Measurements from ENCODE around the gene CD36.

Gene CD36

GRCh38 chr7:80593869-80594586 lies 44.4 kb upstream of the CD36 start:
- no peak overlapping the region for H3K4me2 ChIP-seq (ENCODE audit: low read length)

DNA sequence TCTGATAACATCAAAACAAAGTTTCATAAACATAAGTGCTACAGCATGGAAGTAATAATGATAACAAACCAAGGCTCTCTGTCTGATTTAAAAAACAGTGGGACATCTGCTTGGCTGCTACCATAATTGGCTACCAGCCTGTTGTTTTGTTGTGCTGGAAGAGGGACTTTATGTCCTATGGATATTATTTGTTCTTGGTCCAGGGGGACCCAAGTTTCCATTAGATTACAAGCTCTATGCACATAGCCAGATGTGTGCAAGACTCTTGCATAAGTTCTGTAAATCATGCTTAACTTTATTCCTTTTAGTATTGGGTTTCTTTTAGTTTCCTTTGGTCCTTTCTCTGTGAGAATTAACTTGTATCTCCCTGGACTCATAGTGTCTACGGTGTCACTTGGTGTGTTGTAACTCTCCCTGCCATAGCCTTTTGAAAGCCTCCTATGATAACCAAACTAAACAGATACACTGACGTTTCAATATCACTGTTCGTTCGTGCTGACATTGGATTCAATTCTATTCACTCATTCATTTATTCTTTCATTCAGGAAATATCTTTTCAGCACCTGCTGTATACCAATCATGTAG lies 41.4 kb upstream of the CD36 start:
- Histone ChIP-seq H3K9me2 (ENCODE audit: low read depth, low read length) (no peaks in the 10 kb centered on the region), H4K20me1 (ENCODE audit: insufficient read depth, low read length) (no peaks in the 10 kb centered on the region), H3K27ac (ENCODE audit: low read depth, low read length, poor library complexity, severe bottlenecking) (no peak overlapping the region), H3K36me3 (ENCODE audit: insufficient read depth, low read length) (no peaks in the 10 kb centered on the region), H3K4me3 (ENCODE audit: low read depth, low read length, poor library complexity, severe bottlenecking) (no peak overlapping the region), H3K9me3 (ENCODE audit: low read length) (no peaks in the 10 kb centered on the region), H2AFZ (ENCODE audit: low read length) (no peak overlapping the region), H3K4me2 (ENCODE audit: low read length) (no peak overlapping the region), H3K27me3 (ENCODE audit: insufficient read depth, low read length) (no peaks in the 10 kb centered on the region), H3K9ac (ENCODE audit: low read length) (no peak overlapping the region), H3K79me2 (ENCODE audit: insufficient read depth, low read length) (no peaks in the 10 kb centered on the region), H3F3A (ENCODE audit: insufficient read depth, low read length) (no peaks in the 10 kb centered on the region), H3K4me1 (ENCODE audit: insufficient read depth, low read length, severe bottlenecking) (no peaks in the 10 kb centered on the region)
- TF ChIP-seq, protein P1, sequence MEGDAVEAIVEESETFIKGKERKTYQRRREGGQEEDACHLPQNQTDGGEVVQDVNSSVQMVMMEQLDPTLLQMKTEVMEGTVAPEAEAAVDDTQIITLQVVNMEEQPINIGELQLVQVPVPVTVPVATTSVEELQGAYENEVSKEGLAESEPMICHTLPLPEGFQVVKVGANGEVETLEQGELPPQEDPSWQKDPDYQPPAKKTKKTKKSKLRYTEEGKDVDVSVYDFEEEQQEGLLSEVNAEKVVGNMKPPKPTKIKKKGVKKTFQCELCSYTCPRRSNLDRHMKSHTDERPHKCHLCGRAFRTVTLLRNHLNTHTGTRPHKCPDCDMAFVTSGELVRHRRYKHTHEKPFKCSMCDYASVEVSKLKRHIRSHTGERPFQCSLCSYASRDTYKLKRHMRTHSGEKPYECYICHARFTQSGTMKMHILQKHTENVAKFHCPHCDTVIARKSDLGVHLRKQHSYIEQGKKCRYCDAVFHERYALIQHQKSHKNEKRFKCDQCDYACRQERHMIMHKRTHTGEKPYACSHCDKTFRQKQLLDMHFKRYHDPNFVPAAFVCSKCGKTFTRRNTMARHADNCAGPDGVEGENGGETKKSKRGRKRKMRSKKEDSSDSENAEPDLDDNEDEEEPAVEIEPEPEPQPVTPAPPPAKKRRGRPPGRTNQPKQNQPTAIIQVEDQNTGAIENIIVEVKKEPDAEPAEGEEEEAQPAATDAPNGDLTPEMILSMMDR (IDR thresholded peaks at IDR 0.05; ENCODE audit: low read length): no peak
- no peak for TF ChIP-seq EZH2 (IDR thresholded peaks at IDR 0.05; ENCODE audit: borderline replicate concordance, low read length)

More at GRCh38 chr7:80593869-80594586, 44.4 kb upstream of the CD36 start:
- H3K27me3 ChIP-seq (ENCODE audit: insufficient read depth, low read length): no peaks in the 10 kb centered on the region
- H3K27ac ChIP-seq (ENCODE audit: low read depth, low read length, poor library complexity, severe bottlenecking): no peak overlapping the region
- H3K4me3 ChIP-seq (ENCODE audit: low read depth, low read length, poor library complexity, severe bottlenecking): no peak overlapping the region
- no peaks in the 10 kb centered on the region for H3K36me3 ChIP-seq (ENCODE audit: insufficient read depth, low read length)
- H3K9me2 ChIP-seq (ENCODE audit: low read depth, low read length): no peaks in the 10 kb centered on the region
- no peaks in the 10 kb centered on the region for H3K9me3 ChIP-seq (ENCODE audit: low read length)
- no peaks in the 10 kb centered on the region for H4K20me1 ChIP-seq (ENCODE audit: insufficient read depth, low read length)
- no peaks in the 10 kb centered on the region for H3F3A ChIP-seq (ENCODE audit: insufficient read depth, low read length)
- H2AFZ ChIP-seq (ENCODE audit: low read length): no peak overlapping the region
- no peaks in the 10 kb centered on the region for H3K4me1 ChIP-seq (ENCODE audit: insufficient read depth, low read length, severe bottlenecking)
- no peak for TF ChIP-seq EZH2 (IDR thresholded peaks at IDR 0.05; ENCODE audit: borderline replicate concordance, low read length)
- TF ChIP-seq, protein P1 (IDR thresholded peaks at IDR 0.05; ENCODE audit: low read length): no peak
- H3K79me2 ChIP-seq (ENCODE audit: insufficient read depth, low read length): no peaks in the 10 kb centered on the region
- H3K9ac ChIP-seq (ENCODE audit: low read length): no peak overlapping the region

- Histone ChIP-seq H3K79me2 (ENCODE audit: insufficient read depth, low read length) (no peaks in the 10 kb centered on the region), H3K36me3 (ENCODE audit: insufficient read depth, low read length) (no peaks in the 10 kb centered on the region), H3K4me1 (ENCODE audit: insufficient read depth, low read length, severe bottlenecking) (no peaks in the 10 kb centered on the region), H3K27me3 (ENCODE audit: insufficient read depth, low read length) (no peaks in the 10 kb centered on the region), H3F3A (ENCODE audit: insufficient read depth, low read length) (no peaks in the 10 kb centered on the region), H3K4me3 (ENCODE audit: low read depth, low read length, poor library complexity, severe bottlenecking) (no peak overlapping the region), H3K9ac (ENCODE audit: low read length) (no peak overlapping the region), H3K9me2 (ENCODE audit: low read depth, low read length) (no peaks in the 10 kb centered on the region), H3K27ac (ENCODE audit: low read depth, low read length, poor library complexity, severe bottlenecking) (no peak overlapping the region), H3K9me3 (ENCODE audit: low read length) (no peaks in the 10 kb centered on the region), H4K20me1 (ENCODE audit: insufficient read depth, low read length) (no peaks in the 10 kb centered on the region), H2AFZ (ENCODE audit: low read length) (no peak overlapping the region), H3K4me2 (ENCODE audit: low read length) (no peak overlapping the region)
- TF ChIP-seq, protein P1 (IDR thresholded peaks at IDR 0.05; ENCODE audit: low read length): no peak
- no peak for TF ChIP-seq EZH2 (IDR thresholded peaks at IDR 0.05; ENCODE audit: borderline replicate concordance, low read length)
Observed at GRCh38 chr7:80597875-80598274, 40.6 kb upstream of the CD36 start.
